ENCODE measurements around the gene BACH2.

BACH2 gene

DNA sequence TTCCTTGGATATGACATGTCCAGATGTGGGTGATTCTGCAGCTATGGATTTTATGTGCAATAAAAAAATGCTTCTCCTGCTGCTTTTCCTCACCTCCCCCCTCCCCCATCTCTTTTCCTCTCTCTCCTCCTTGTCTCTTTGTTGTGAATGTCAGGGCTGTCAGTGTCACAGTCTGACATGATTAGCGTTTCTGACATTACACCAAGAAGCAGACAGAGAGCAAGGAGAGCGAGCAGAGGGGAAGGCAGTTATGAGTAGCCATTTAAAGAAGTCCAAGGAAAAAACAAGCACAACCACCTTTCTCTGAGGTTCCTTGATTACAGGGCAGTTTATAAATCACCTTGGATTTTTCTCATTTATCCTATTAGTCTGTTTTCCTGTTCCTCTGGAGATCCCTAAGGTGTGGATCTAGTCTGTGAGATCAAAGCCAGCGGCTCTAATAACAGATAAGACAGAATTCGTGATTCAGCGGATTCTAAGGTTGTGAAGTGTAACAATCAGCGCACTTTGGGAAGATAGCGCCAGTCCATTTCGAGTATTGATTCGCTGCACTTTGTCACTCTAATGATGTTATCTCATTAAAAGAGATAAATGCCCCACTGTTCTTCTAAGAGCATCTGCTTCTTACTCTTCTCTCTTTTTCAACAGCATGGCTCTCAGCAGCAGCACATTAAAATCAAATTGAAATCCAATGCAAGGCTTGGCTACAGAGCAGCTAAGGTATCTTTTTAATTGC lies 101.4 kb downstream of the BACH2 start:
- WGBS, 2 donors (ENCODE audit: extremely low coverage in 2 of 2, insufficient read length in 2 of 2, insufficient replicate concordance in 1 of 2), result no CpG with 5 or more reads among the region's 9 CpGs
- no peak overlapping the region for H2BK15ac ChIP-seq (ENCODE audit: low read length)
- no peak overlapping the region for H2BK120ac ChIP-seq (ENCODE audit: low read depth, low read length)
- H3K36me3 ChIP-seq (replicated peaks in 1 of 2; ENCODE audit: control insufficient read depth in 2 of 2, insufficient read depth in 2 of 2, low read length in 2 of 2), result peaks cover 3 to 10% of the 10 kb centered on the region in 2 donors
- H3K9ac ChIP-seq (ENCODE audit: low read depth, low read length, poor library complexity), result no peak overlapping the region
- peaks cover 2% of the 10 kb centered on the region for H3K79me1 ChIP-seq (ENCODE audit: low read depth, low read length)
- no peaks in the 10 kb centered on the region for H3K27me3 ChIP-seq (ENCODE audit: control insufficient read depth in 3 of 3, insufficient read depth in 3 of 3, low read depth in 1 of 3, low read length in 3 of 3)
- DNase-seq (ENCODE audit: low spot score), result no peak
- no peak overlapping the region for H4K8ac ChIP-seq (ENCODE audit: low read depth, low read length)
- peaks cover 6 to 20% of the 10 kb centered on the region in 2 donors for H3K4me1 ChIP-seq (ENCODE audit: control insufficient read depth in 2 of 2, insufficient read depth in 1 of 2, low read depth in 1 of 2, low read length in 2 of 2)
- H2BK12ac ChIP-seq (ENCODE audit: low read length), result no peak overlapping the region
- no peak overlapping the region for H3K4ac ChIP-seq (ENCODE audit: low read length)
- no peak overlapping the region for H4K91ac ChIP-seq (ENCODE audit: low read depth, low read length, poor library complexity)
- H3K9me3 ChIP-seq (replicated peaks in 1 of 2; ENCODE audit: control insufficient read depth in 2 of 2, insufficient read depth in 1 of 2, low read depth in 1 of 2, low read length in 2 of 2), result peaks cover 17 to 22% of the 10 kb centered on the region in 2 donors
- no peak overlapping the region for H3K4me2 ChIP-seq (ENCODE audit: insufficient read depth, low read length, poor library complexity, severe bottlenecking)
- H3K23ac ChIP-seq (ENCODE audit: low read depth, low read length, poor library complexity), result no peak overlapping the region
- no peak overlapping the region for H3K4me3 ChIP-seq (ENCODE audit: low read length in 2 of 2)
- H2BK5ac ChIP-seq (ENCODE audit: low read length), result no peak overlapping the region
- H3K18ac ChIP-seq (ENCODE audit: low read length), result no peak overlapping the region
- H2AFZ ChIP-seq (ENCODE audit: low read length), result peak overlapping the region; percentile 0
- no peak overlapping the region for H2AK5ac ChIP-seq (ENCODE audit: low read depth, low read length)
- H3K14ac ChIP-seq (ENCODE audit: low read length), result no peak overlapping the region
- H3K27ac ChIP-seq (replicated peaks; ENCODE audit: low read length), result no peak overlapping the region

DNA sequence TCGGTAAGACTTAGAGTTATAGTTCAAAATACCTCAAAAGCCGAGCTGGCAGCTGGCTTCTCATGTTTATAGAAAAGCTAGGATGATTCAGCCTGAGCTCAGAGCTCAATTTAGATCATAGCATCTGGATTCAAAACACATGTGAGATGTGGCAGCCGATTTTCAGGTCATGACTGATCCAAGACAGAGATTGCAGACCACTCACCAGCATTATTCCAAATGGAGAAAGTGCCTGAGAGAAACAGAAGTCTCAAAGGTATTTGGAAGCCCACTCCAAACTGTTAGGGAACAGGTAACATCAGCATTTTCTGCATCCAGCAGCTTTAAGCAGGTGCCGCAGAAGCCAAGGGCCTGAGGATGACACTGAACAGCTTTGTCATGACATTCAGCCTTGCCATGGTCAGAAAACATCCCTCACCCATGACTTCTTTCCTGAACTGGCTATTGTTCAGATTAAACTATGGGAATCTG lies 102.2 kb downstream of the BACH2 start:
- Histone ChIP-seq H3K36me3 (replicated peaks in 1 of 2; ENCODE audit: control insufficient read depth in 2 of 2, insufficient read depth in 2 of 2, low read length in 2 of 2) (peaks cover 3 to 10% of the 10 kb centered on the region in 2 donors), H3K4ac (ENCODE audit: low read length) (no peak overlapping the region), H2BK12ac (ENCODE audit: low read length) (no peak overlapping the region), H3K18ac (ENCODE audit: low read length) (no peak overlapping the region), H3K27me3 (ENCODE audit: control insufficient read depth in 3 of 3, insufficient read depth in 3 of 3, low read depth in 1 of 3, low read length in 3 of 3) (no peaks in the 10 kb centered on the region), H3K4me3 (ENCODE audit: low read length in 2 of 2) (no peak overlapping the region), H3K9me3 (replicated peaks in 1 of 2; ENCODE audit: control insufficient read depth in 2 of 2, insufficient read depth in 1 of 2, low read depth in 1 of 2, low read length in 2 of 2) (peaks cover 16 to 22% of the 10 kb centered on the region in 2 donors), H3K4me2 (ENCODE audit: insufficient read depth, low read length, poor library complexity, severe bottlenecking) (no peak overlapping the region), H2BK15ac (ENCODE audit: low read length) (no peak overlapping the region), H3K14ac (ENCODE audit: low read length) (no peak overlapping the region), H3K9ac (ENCODE audit: low read depth, low read length, poor library complexity) (no peak overlapping the region), H3K27ac (replicated peaks; ENCODE audit: low read length) (no peak overlapping the region), H3K79me1 (ENCODE audit: low read depth, low read length) (peaks cover 2% of the 10 kb centered on the region), H2AK5ac (ENCODE audit: low read depth, low read length) (no peak overlapping the region), H4K91ac (ENCODE audit: low read depth, low read length, poor library complexity) (no peak overlapping the region), H3K4me1 (ENCODE audit: control insufficient read depth in 2 of 2, insufficient read depth in 1 of 2, low read depth in 1 of 2, low read length in 2 of 2) (peaks cover 6 to 20% of the 10 kb centered on the region in 2 donors), H3K23ac (ENCODE audit: low read depth, low read length, poor library complexity) (no peak overlapping the region), H2AFZ (ENCODE audit: low read length) (peak overlapping the region; percentile 7), H2BK120ac (ENCODE audit: low read depth, low read length) (no peak overlapping the region), H2BK5ac (ENCODE audit: low read length) (no peak overlapping the region), H4K8ac (ENCODE audit: low read depth, low read length) (no peak overlapping the region)
- no CpG with 5 or more reads among the region's 4 CpGs for WGBS, 2 donors (ENCODE audit: extremely low coverage in 2 of 2, insufficient read length in 2 of 2, insufficient replicate concordance in 1 of 2)
- no peak for DNase-seq (ENCODE audit: low spot score)

DNA sequence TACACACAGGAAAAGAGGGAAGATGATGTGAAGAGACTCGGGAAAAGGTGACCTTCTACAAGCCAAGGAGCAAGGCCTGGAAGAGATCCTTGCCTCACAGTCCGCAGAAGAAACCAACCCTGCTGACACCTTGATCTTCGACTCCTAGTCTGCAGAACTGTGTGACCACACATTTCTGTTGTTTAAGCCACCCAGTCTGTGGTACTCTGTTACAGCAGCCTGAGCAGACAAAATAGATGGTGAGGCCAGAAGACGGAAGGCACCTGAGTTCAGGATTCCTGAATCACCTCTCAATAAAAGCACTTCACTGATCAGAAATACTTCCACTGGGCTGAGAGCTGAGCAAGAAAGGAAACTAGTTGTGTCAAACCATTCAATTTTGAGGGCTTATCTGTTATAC lies 103.3 kb downstream of the BACH2 start:
- Histone ChIP-seq H2AK5ac (ENCODE audit: low read depth, low read length) (no peak overlapping the region), H2BK12ac (ENCODE audit: low read length) (no peak overlapping the region), H2BK15ac (ENCODE audit: low read length) (no peak overlapping the region), H3K4me2 (ENCODE audit: insufficient read depth, low read length, poor library complexity, severe bottlenecking) (no peak overlapping the region), H3K18ac (ENCODE audit: low read length) (no peak overlapping the region), H3K27ac (replicated peaks; ENCODE audit: low read length) (no peak overlapping the region), H3K79me1 (ENCODE audit: low read depth, low read length) (peaks cover 2% of the 10 kb centered on the region), H4K91ac (ENCODE audit: low read depth, low read length, poor library complexity) (no peak overlapping the region), H3K27me3 (ENCODE audit: control insufficient read depth in 3 of 3, insufficient read depth in 3 of 3, low read depth in 1 of 3, low read length in 3 of 3) (no peaks in the 10 kb centered on the region), H2BK5ac (ENCODE audit: low read length) (no peak overlapping the region), H3K36me3 (replicated peaks in 1 of 2; ENCODE audit: control insufficient read depth in 2 of 2, insufficient read depth in 2 of 2, low read length in 2 of 2) (peaks cover 0 to 6% of the 10 kb centered on the region in 2 donors), H2BK120ac (ENCODE audit: low read depth, low read length) (no peak overlapping the region), H3K4ac (ENCODE audit: low read length) (no peak overlapping the region), H3K9ac (ENCODE audit: low read depth, low read length, poor library complexity) (no peak overlapping the region), H4K8ac (ENCODE audit: low read depth, low read length) (no peak overlapping the region), H3K14ac (ENCODE audit: low read length) (no peak overlapping the region), H3K4me3 (ENCODE audit: low read length in 2 of 2) (no peak overlapping the region), H2AFZ (ENCODE audit: low read length) (no peak overlapping the region), H3K4me1 (ENCODE audit: control insufficient read depth in 2 of 2, insufficient read depth in 1 of 2, low read depth in 1 of 2, low read length in 2 of 2) (peaks cover 6 to 20% of the 10 kb centered on the region in 2 donors), H3K23ac (ENCODE audit: low read depth, low read length, poor library complexity) (no peak overlapping the region), H3K9me3 (replicated peaks in 1 of 2; ENCODE audit: control insufficient read depth in 2 of 2, insufficient read depth in 1 of 2, low read depth in 1 of 2, low read length in 2 of 2) (peaks cover 10 to 14% of the 10 kb centered on the region in 2 donors)
- DNase-seq (ENCODE audit: low spot score), result no peak
- WGBS, 2 donors (ENCODE audit: extremely low coverage in 2 of 2, insufficient read length in 2 of 2, insufficient replicate concordance in 1 of 2), result no CpG with 5 or more reads among the region's 4 CpGs

DNA sequence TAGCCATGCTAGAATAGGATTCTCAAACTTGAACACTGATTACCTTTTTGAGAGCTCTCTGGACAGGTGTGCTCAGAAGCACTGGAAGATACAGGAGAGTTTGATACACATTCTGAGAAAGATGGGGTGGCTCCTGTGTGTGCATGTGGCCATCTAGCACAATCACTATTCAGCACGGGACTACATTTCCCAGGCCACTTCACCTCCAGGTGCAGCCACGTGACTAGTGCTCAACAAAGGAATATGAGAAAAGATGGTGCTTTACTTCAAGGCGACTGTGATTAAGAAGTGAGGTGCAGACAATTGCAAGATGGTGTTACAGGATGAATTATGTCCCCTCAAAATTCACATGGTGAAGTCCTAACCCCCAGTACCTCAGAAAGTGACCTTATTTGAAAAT lies 103.8 kb downstream of the BACH2 start:
- peaks cover 0 to 4% of the 10 kb centered on the region in 2 donors for H3K36me3 ChIP-seq (replicated peaks in 1 of 2; ENCODE audit: control insufficient read depth in 2 of 2, insufficient read depth in 2 of 2, low read length in 2 of 2)
- no peak overlapping the region for H2BK120ac ChIP-seq (ENCODE audit: low read depth, low read length)
- no peak overlapping the region for H3K4me2 ChIP-seq (ENCODE audit: insufficient read depth, low read length, poor library complexity, severe bottlenecking)
- H2AK5ac ChIP-seq (ENCODE audit: low read depth, low read length), result no peak overlapping the region
- no peaks in the 10 kb centered on the region for H3K79me1 ChIP-seq (ENCODE audit: low read depth, low read length)
- H3K4me1 ChIP-seq (ENCODE audit: control insufficient read depth in 2 of 2, insufficient read depth in 1 of 2, low read depth in 1 of 2, low read length in 2 of 2), result peaks cover 6 to 20% of the 10 kb centered on the region in 2 donors
- H3K27ac ChIP-seq (replicated peaks; ENCODE audit: low read length), result no peak overlapping the region
- no peak overlapping the region for H2BK12ac ChIP-seq (ENCODE audit: low read length)
- no peak overlapping the region for H4K8ac ChIP-seq (ENCODE audit: low read depth, low read length)
- no peak overlapping the region for H3K18ac ChIP-seq (ENCODE audit: low read length)
- H3K4ac ChIP-seq (ENCODE audit: low read length), result no peak overlapping the region
- H3K23ac ChIP-seq (ENCODE audit: low read depth, low read length, poor library complexity), result no peak overlapping the region
- H3K14ac ChIP-seq (ENCODE audit: low read length), result no peak overlapping the region
- H3K27me3 ChIP-seq (ENCODE audit: control insufficient read depth in 3 of 3, insufficient read depth in 3 of 3, low read depth in 1 of 3, low read length in 3 of 3), result no peaks in the 10 kb centered on the region
- H4K91ac ChIP-seq (ENCODE audit: low read depth, low read length, poor library complexity), result no peak overlapping the region
- H2BK15ac ChIP-seq (ENCODE audit: low read length), result no peak overlapping the region
- H3K9me3 ChIP-seq (replicated peaks in 1 of 2; ENCODE audit: control insufficient read depth in 2 of 2, insufficient read depth in 1 of 2, low read depth in 1 of 2, low read length in 2 of 2), result peaks cover 5 to 9% of the 10 kb centered on the region in 2 donors
- DNase-seq (ENCODE audit: low spot score), result no peak
- WGBS, 2 donors (ENCODE audit: extremely low coverage in 2 of 2, insufficient read length in 2 of 2, insufficient replicate concordance in 1 of 2), result no CpG with 5 or more reads among the region's 3 CpGs
- H3K4me3 ChIP-seq (ENCODE audit: low read length in 2 of 2), result no peak overlapping the region
- H2AFZ ChIP-seq (ENCODE audit: low read length), result no peak overlapping the region
- no peak overlapping the region for H2BK5ac ChIP-seq (ENCODE audit: low read length)
- H3K9ac ChIP-seq (ENCODE audit: low read depth, low read length, poor library complexity), result no peak overlapping the region
